Hematopoietic multipotent progenitor cell treated with erythropoietin and hydrocortisone succinate and interleukin-3 and kit ligand, for 6 days (in vitro differentiated cells): ENCODE measurements around the gene KLHL11.

Source experiments
- DNase-seq: peaks from one replicate; pipeline ENCODE4 v3.0.0-alpha.2; 2015

KLHL11 gene, protein sequence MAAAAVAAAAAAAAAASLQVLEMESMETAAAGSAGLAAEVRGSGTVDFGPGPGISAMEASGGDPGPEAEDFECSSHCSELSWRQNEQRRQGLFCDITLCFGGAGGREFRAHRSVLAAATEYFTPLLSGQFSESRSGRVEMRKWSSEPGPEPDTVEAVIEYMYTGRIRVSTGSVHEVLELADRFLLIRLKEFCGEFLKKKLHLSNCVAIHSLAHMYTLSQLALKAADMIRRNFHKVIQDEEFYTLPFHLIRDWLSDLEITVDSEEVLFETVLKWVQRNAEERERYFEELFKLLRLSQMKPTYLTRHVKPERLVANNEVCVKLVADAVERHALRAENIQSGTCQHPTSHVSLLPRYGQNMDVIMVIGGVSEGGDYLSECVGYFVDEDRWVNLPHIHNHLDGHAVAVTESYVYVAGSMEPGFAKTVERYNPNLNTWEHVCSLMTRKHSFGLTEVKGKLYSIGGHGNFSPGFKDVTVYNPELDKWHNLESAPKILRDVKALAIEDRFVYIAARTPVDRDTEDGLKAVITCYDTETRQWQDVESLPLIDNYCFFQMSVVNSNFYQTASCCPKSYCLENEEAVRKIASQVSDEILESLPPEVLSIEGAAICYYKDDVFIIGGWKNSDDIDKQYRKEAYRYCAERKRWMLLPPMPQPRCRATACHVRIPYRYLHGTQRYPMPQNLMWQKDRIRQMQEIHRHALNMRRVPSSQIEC

DNA sequence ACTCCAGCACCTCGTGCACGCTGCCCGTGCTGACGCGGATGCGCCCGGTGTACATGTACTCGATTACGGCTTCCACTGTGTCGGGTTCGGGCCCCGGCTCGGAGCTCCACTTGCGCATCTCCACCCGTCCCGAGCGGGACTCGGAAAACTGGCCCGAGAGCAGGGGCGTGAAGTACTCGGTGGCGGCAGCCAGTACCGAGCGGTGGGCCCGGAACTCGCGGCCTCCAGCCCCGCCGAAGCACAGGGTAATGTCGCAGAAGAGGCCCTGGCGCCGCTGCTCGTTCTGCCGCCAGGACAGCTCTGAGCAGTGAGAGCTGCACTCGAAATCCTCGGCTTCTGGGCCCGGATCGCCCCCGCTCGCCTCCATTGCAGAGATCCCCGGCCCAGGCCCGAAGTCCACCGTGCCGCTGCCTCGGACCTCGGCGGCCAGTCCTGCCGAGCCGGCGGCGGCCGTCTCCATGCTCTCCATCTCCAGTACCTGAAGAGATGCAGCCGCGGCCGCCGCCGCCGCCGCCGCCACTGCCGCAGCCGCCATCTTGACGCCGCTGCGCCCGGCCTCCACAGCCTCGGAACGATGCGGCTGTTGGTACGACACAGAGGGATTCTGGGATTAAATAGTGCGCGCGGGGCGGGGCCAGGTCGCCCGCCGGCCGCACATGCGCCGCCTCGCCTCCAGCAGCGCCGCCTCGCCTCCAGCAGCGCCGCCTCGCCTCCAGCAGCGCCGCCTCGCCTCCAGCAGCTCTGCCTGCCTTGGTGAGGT lies at the start of gene KLHL11:
Gene KLHL11 (minus strand): TSS at position 588 of the 760 bp plus-strand sequence. CDS start 53 bp downstream, at position 535.
- peak; percentile 96 for DNase-seq

DNA sequence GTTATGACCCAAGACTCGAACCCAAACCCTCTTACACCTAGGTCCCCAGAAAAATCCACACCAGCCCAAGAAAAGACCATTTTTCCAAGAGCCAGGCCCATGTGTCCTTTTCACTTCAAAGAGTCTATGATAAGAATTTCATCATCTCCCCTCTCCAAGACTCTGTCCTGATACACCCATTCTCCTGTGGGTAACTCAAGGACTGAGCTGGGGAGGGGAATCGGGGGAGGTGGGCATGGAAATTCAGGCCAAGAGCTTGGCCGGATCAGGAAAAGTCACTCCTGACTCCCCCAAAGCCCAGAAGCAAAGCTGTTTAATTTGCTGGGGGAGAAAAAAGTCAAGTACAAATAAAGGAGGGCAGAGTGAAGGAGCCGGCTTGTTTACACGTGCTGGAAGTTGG lies 49.8 kb upstream of the KLHL11 start:
- no peak for DNase-seq

DNA sequence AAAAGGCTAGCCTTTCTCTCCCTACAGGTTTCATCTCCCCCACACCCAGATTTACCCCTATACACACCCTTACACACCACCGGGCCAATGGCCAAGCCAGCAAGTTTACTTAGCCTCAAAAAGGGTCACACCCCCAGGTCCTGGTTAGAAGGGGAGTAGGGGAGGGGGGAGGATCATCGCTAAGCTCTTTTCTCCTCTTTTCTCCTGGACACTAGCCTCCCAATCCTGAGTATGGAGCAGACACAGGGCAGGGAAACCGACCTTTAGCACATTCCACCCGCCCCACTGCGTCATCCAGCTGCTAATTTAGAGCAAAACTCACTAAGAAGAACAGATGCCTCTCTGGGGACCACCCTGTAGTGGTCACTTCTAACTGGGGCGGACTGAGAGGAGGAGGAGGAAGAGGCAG lies 49.1 kb upstream of the KLHL11 start:
- no peak for DNase-seq

DNA sequence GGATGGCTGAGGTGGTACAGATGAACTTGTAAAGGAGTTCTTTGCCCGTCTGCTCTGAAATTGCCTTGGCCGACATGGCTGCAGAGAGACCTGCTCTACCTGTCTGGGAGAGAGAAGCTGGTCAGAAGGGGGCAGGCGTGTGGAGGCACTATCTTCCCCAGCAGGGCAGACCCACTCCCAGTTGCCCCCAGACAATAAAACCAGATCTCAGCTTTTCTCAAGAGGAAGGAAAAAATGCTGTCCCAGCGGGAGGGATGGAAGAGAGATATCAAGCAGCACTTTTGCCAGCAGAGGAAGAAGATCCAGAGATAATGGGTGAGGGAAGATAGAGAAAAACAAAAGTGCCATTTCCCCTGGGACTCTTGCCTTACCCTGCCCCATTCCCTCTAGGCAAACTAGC lies 48.6 kb upstream of the KLHL11 start:
- DNase-seq: no peak

DNA sequence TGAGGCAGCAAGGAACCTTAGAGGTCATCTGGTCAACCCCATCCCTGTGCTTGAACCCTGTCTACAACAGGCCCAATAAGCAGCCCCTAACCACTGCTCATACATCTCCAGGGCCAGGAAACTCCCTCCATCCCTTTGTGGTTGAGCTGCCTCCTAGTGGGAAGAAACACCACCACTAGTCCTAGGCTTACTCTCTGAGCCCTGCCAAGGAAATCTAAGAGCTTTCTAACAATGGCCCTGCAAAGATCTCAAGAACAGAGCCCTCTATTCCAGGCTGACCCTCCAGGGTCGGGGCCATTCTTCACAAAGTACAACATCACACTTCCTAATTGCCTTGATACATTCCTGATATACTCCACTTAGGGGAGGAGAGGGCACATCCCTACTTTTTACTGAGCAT lies 47.7 kb upstream of the KLHL11 start:
- DNase-seq: no peak

DNA sequence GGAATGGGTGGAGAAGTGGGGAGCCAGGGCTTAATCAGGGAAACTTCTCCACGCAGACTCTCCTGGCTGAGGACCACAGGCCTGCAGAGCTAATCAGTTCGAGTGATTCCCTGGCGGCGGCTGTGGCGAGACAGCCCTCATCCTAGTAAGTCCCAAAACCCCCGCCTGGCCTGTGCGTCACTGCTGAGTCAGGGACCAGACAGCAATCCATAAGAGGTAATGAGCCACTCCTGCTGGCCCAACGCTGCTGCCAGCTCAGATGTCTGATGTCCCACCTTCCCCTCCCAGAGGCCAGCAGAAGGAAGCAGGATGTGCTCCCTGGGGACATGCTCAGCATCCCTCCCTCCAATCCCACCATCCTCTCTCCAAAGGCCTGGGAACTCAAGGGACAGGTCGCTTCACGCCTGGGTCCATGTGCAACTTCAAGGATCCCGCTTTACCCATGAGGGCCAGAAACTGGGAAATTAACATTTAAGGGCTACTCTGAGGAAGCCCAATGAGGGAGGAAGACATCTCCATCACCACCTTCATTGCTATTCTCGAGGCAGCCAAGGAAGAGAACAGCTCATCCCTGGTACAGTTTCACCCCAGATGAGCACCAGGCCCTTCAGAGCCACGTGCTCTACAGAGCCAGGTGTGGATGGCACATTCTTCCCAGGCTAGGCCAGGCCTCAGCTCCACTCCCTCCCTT lies 45.6 kb upstream of the KLHL11 start:
- DNase-seq: no peak

DNA sequence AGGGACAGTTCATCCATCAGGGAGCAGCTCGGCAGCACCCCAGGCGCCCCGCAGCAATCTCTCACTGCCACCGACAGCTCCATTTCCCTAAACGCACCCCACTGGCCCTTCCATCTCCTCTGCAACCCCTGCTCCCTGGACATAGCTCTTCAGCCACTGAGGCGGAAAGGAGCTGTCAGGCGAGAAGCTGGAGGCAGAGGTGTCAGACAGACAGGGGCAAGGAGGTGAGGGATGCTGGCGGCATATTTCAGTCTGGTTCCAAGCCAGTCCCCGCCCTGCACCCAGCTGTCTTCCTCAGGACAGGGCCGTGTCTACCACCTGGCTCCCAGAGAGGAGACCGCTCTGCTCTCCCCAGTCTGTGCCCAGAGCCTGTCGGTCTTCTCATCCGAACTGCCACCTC lies 43.9 kb upstream of the KLHL11 start:
- DNase-seq: no peak

DNA sequence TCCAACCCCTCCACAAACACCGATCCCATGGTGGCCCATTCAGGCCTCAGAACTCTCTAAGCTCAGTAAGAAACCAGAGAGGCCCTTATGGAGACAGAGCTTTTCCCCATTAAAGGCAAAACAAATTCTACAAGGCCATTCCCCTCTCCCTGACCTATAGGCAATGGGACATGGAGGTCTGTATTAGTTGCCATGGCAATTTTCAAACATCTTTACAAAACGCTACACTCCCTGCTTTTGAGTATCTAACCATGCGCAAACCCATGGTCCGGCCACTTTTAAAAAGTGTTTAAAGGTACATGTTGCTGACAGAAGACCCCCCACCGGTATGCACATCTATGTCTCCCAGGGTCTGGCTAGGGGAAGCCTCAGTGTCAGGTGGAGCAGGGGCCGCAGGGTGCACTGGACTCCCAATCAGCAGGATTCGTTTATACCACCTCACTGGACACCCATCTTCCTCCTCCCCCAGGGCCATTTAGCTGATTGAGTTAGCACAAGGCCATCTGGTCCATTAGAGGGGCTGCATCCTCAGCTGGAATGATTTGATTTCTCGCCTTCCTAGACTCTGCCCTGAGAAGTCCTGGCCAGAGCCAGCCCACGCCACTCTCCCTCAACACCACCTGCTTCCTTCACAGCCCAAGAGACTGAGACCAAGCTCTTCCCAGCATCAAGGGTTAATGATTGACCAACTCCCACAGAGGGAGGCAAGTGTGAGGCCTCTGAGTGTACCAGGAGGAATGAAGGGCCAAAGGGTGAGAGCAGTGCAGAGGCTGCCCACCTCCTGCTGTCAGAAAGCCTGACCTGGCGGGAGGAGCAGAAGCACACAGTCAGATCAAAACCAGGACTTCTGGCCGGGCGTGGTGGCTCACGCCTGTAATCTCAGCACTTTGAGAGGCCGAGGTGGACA lies 42.7 kb upstream of the KLHL11 start:
- DNase-seq: no peak

DNA sequence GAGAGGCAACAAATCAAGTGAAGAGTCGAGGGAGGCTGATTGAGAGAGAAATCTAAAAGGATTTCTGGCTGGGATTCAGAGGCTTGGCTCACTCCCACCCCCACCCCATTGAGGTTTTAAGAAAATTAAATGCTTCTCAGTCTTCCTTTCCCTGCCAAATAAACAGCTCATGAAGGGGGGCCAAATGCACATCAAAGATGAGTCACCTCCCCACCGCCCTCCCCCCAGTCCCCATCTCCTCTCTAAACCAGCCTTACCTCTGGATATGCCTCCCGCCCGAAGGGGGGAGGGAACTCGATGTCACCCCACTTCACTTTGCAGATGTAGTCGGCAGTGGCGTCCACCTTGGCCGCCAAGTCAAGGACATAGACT lies 41.9 kb upstream of the KLHL11 start:
- DNase-seq: no peak

DNA sequence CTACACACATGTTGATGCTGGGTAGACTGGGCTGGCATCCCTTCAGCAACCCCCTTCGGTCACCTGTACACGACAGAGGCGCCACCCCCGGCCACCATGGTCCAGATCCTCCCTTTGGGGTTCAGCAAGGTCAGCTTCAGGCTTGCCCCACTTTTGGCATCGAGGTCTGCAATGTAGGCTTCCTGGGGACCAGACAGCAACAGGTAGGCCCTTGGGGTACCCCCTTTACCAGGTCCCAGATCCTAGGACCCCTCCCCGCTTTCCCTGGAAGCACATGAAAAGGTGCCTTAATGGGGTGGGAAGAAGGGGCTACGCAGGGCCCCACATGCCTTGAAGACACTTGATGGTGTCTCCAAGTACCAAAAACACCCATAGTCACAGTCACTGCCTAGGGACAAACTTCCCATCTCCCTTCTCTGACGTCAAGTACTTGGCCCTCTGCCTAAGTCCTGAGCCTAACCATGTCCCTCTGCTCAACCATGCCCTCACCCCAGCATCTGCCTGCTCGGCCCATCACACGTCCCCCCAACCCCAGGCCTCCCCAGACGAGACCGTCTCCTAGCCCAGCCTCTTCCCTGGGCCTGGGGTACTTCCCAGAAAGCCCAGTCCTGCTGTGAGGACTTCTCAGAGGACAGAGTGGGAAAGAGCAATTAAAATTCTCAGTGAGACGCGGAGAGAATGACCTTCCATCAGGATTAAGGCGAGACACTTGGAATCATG lies 41.4 kb upstream of the KLHL11 start:
- no peak for DNase-seq

DNA sequence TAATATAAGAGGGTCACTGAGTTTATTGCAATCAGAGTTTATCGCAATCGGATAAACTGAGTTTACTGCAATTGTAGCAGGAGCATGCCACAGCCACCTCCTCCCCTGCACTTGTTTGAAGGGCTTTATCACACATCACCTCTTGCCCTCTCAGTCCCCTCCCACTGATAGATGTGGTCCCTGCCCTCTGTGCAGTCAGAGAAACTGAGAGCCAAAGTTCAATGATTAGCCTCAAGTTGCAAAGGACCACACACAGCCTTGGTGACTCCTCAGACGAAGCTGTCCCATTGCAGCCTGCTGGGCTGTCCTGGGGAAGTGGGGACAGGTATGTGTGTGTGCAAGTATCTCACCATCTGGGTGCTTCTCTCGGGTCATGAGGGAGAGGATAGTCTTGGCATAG lies 39.9 kb upstream of the KLHL11 start:
- no peak for DNase-seq

DNA sequence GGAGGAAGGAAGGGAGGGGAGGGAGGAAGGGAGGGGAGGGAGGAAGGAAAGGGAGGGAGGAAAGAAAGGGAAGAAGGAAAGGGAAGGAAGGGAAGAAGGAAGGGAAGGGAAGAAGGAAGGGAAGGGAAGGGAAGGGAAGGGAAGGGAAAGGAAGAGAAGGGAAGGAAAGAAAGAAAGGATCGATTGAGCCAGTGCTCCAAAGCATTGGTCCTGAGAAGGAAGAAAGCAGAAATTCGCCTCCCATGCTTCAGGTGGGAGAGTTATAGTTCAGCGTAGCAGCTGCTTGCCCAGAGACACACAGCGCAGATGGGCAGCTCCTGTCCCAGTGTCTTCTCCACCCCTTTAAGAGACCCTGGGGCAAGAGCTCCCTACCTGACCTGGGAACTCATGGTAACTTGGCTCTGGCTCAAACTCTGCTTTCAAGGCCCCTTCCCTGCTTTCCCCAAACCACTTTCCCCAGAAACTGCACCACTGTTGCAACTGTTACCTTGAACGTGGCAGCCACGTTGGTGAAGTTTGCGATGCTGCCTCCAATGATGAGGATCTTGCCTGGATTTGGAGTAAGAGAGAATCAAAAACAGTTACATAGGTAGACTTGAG lies 39.1 kb upstream of the KLHL11 start:
- DNase-seq: no peak

DNA sequence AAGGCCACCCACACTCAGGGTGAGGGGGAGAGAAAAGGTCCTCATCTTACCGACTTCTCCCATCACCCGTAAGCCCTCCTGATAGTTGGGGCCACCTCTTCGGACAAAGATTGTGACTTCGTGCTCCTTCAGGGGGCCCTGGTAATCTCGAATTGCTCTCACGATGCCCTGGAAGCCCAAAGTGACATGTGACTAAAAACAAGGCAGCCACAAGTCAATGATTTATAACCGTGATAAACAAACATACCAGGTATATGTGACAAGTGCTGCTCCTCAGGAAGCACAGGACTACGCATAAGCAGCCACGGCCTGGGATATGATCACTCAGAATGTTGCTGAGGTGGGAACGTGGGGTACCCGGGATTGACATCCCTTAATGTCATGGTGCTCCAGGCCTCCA lies 36.4 kb upstream of the KLHL11 start:
- no peak for DNase-seq

DNA sequence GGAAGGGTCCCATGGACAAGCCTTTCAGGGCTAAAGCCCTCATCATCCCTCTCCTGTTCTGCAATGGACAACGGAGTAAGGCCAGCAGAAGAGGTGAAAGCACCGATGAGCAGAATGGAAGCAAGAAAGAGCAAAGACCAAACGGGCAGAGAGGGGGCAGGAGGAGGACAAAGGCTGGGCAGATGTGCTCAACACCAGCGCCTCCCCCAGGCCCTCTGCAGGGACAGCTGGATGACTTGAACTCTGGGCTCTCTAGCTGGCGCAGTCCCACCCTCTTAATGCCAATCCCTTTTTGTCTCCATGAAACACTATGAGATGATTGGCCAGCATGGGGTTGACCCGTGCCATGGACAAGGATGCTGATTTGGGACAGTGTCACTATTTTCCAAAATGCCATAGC lies 31.5 kb upstream of the KLHL11 start:
- no peak for DNase-seq

DNA sequence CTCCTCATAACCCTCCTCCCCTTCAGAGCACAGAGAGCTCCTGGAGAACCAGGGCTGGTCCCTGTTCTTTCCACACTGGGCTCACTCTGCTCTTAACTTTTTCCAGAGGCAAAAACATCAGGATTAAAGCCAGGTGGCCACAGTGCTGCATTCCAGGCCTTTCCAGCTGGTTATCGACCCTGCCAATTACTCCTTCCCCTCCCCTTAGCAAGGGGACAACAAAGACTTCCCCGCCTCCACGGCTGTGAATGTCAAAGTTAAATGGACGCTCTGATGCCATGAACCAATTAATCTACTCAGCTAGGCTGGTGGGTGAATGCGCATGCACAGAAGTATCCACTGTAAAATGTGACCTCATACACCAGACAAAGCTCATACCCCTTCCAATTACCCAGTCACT lies 30.4 kb upstream of the KLHL11 start:
- no peak for DNase-seq

DNA sequence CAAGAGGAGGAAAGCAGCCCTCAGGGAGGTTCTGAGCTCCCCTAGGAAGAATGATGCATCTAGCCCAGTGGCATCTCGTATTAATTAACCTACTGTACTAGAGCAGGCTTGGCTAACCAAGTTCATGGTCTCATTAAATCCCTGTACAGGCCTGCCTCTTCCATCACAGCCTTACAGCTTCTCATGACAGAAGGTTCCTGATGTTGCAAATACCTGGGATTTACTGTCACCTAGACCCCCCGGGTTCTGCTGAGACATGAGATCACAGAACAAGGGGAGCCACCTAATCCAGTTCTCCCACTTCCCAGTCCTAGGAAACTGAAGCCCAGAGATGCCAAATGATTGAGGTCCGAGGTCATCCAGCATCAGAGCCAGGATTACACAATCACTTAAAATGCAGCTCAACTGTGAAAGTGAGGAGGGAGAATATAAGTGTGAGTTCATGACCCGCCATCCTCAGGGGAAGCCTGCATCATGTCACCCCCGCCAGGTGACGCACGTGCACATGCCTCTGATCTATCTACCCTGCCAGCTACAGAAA lies 29.6 kb upstream of the KLHL11 start:
- DNase-seq: no peak

DNA sequence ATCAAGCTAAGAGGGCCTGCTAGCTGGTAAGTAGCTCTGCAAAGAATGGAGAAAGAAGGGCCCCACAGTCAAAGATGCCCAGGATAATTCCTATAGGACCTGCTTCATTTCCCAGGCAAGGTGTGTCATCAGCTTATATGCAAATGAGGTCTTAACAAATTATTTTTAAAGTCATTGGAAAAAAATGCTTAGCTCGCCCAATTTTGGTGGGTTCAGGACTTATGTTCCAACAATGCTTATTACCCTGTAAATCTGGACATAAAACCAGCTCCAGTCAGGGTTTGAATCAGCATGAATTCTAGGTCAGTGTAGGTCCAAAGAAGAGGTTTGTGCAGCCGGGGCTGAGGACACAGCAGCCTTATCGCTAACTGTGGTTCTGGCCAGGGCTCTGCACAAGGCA lies 28.2 kb upstream of the KLHL11 start:
- no peak for DNase-seq

DNA sequence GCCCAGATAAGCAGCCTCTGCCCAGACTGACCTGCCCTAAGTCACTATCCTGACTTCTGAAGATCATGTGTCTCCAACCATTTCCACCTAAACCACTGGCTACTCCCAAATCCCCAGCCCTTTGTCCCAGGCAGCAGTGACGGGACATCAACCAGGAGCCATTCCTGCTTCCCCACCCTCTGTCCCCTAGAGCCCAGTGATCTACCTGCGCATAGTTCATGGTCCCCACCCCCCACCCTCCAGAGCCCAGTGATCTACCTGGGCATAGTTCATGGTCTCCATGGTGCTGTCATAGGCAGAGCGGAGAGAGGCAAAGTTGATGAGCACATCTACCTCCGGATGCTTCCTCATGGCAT lies 26.8 kb upstream of the KLHL11 start:
- DNase-seq: no peak

DNA sequence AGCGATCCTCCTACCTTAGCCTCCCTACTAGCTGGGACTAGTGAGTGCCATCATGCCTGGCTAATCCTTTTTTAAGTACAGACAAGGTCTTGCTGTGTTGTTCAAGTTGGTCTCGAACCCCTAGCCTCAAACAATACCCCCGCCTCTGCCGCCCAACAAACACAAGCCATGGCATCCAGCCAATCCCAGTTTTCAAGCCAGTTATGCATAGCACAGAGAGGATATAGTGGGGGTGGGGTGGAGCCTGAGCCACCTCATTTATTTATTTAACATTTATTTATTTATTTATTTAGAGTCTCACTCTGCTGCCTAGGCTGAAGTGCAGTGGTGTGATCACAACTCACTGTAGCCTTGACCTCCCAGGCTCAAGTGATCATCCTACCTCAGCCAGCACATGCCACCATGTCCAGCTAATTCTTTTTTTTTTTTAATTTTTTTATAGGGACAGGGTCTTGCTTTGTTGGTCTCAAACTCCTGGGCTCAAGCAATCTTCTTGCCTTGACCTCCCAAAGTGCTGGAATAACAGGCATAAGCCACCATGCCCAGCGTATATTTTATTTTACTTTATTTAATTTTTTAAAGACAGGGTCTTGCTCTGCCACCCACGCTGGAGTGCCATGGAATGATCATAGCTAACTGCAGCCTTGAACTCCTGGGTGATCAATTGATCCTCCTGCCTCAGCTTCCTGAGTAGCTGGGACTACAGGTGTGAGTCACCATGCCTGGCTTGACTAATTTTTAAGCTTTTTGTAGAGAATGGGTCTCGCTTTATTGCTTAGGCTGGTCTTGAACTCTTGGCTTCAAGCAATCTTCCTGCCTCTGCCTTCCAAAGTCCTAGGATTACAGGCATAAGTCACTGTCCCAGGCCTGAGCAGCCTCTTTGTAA lies 26.2 kb upstream of the KLHL11 start:
- no peak for DNase-seq
